Cardiac fibroblast (primary cell): ENCODE data around the gene C3orf18.
A peak's percentile ranks its signal among the peaks of the same experiment; 100 is the strongest.

Experiments
- DNase-seq, 2 donors: peaks; one replicate each; pipeline versions ENCODE4 v3.0.0 to v3.0.0-alpha.2; 2010; ENCODE audit warnings: low read depth in 2 of 2
- H3K4me3 ChIP-seq, 2 donors: replicated peaks in 1 of 2; 1 replicate in 1 of 2; 2 replicates in 1 of 2; pipeline ENCODE4 v1.5.1; 2011; ENCODE audit warnings: low read depth in 2 of 2, low read length in 2 of 2, mild to moderate bottlenecking in 2 of 2, moderate library complexity in 1 of 2
- CTCF ChIP-seq: IDR thresholded peaks from one replicate; pipeline ENCODE4 v1.5.1; 2011; ENCODE audit warnings: low read depth, mild to moderate bottlenecking, low read length, inconsistent platforms

Gene C3orf18

GRCh38 chr3:50571486-50571885, 3.9 kb upstream of the C3orf18 start:
- H3K4me3 ChIP-seq, result no peak overlapping the region
- DNase-seq, result no peak
- TF ChIP-seq CTCF, result no peak

- no peak for DNase-seq
- TF ChIP-seq CTCF, result no peak
- H3K4me3 ChIP-seq, result no peak overlapping the region
These were observed 3.1 kb upstream of the C3orf18 start for GRCh38 chr3:50570508-50571279.

GRCh38 chr3:50568947-50569749, 1.6 kb upstream of the C3orf18 start, which contains the start of gene HEMK1:
Gene HEMK1 (plus strand): TSS chr3:50569522. CDS start chr3:50571105, 1,583 bp downstream.
- no peak for TF ChIP-seq CTCF
- peak; percentile 96 to 97 for DNase-seq
- H3K4me3 ChIP-seq, result peak within 1 kb of the TSS; percentile 76 to 99

GRCh38 chr3:50567011-50567385, 549 bp downstream of the C3orf18 start:
- DNase-seq, result no peak
- peak overlapping the region; percentile 50 to 57 for H3K4me3 ChIP-seq
- no peak for TF ChIP-seq CTCF

GRCh38 chr3:50564321-50564720, 3.2 kb downstream of the C3orf18 start:
- no peak overlapping the region for H3K4me3 ChIP-seq
- DNase-seq, result no peak
- no peak for TF ChIP-seq CTCF

GRCh38 chr3:50563867-50564266, 3.7 kb downstream of the C3orf18 start:
- no peak for DNase-seq
- no peak overlapping the region for H3K4me3 ChIP-seq
- TF ChIP-seq CTCF, result no peak
